HG03521 (cell line): ENCODE measurements around the gene NOSTRIN.
"Not testable (repeated sequence)": the region's sequence is repeated elsewhere in the genome, so short reads cannot be mapped to it uniquely, and the experiment has no call there.

ENCODE experiments used
- ATAC-seq: cut with Tn5 transposase; IDR thresholded peaks from one replicate; pipeline ENCODE4 v1.9.1; 2021; ENCODE audit warnings: mild to moderate bottlenecking, moderate library complexity; ENCODE audit not compliant: unreplicated experiment

Gene NOSTRIN

GRCh38 chr2:168870824-168871223 lies 68.4 kb downstream of the NOSTRIN start:
- not testable (repeated sequence) for ATAC-seq

- no peak for ATAC-seq
Observed at GRCh38 chr2:168874368-168875054, 72.1 kb downstream of the NOSTRIN start.

GRCh38 chr2:168882163-168882562 lies 79.7 kb downstream of the NOSTRIN start:
- not testable (repeated sequence) for ATAC-seq

- no peak for ATAC-seq
Observed at GRCh38 chr2:168884975-168885374, 82.5 kb downstream of the NOSTRIN start.

GRCh38 chr2:168889635-168890005 lies 87.2 kb downstream of the NOSTRIN start:
- ATAC-seq: no peak

GRCh38 chr2:168890006-168890782 lies 87.8 kb downstream of the NOSTRIN start, which contains the start of gene SPC25:
Gene SPC25, minus strand, starts transcription at chr2:168890430. Its CDS starts 911 bp downstream, at chr2:168889519.
- ATAC-seq: peak; percentile 100

- no peak for ATAC-seq
Observed at GRCh38 chr2:168892327-168892726, 89.9 kb downstream of the NOSTRIN start.

- ATAC-seq: no peak
Observed at GRCh38 chr2:168894101-168894500, 91.7 kb downstream of the NOSTRIN start.

- no peak for ATAC-seq
Observed at GRCh38 chr2:168894720-168895119, 92.3 kb downstream of the NOSTRIN start.

GRCh38 chr2:168895771-168896170 lies 93.3 kb downstream of the NOSTRIN start:
- ATAC-seq: no peak

GRCh38 chr2:168896783-168897182 lies 94.3 kb downstream of the NOSTRIN start:
- no peak for ATAC-seq

GRCh38 chr2:168897449-168897848 lies 95.0 kb downstream of the NOSTRIN start:
- no peak for ATAC-seq

- no peak for ATAC-seq
Observed at GRCh38 chr2:168901003-168901402, 98.6 kb downstream of the NOSTRIN start, which contains the start of gene G6PC2. Gene G6PC2, plus strand, starts transcription at chr2:168901291. Its CDS starts 41 bp downstream, at chr2:168901332.

- no peak for ATAC-seq
Observed at GRCh38 chr2:168903888-168904287, 101.5 kb downstream of the NOSTRIN start.

GRCh38 chr2:168904358-168904757 lies 101.9 kb downstream of the NOSTRIN start:
- no peak for ATAC-seq

- no peak for ATAC-seq
Observed at GRCh38 chr2:168907940-168908662, 105.7 kb downstream of the NOSTRIN start.

- ATAC-seq: no peak
Observed at GRCh38 chr2:168910330-168910729, 107.9 kb downstream of the NOSTRIN start.

GRCh38 chr2:168912466-168912865 lies 110.0 kb downstream of the NOSTRIN start:
- ATAC-seq: no peak

GRCh38 chr2:168912901-168913369 lies 110.5 kb downstream of the NOSTRIN start:
- no peak for ATAC-seq

GRCh38 chr2:168913495-168913894 lies 111.1 kb downstream of the NOSTRIN start:
- ATAC-seq: no peak
